ENCODE results near the gene HPSE2. TPM values are rescaled to one million over a fixed set of nuclear protein-coding genes. Genes with fewer than 3 reads are reported as not detected.

Gene HPSE2
- total RNA-seq, 1 experiment from 2014 or later: 0.05 TPM

DNA sequence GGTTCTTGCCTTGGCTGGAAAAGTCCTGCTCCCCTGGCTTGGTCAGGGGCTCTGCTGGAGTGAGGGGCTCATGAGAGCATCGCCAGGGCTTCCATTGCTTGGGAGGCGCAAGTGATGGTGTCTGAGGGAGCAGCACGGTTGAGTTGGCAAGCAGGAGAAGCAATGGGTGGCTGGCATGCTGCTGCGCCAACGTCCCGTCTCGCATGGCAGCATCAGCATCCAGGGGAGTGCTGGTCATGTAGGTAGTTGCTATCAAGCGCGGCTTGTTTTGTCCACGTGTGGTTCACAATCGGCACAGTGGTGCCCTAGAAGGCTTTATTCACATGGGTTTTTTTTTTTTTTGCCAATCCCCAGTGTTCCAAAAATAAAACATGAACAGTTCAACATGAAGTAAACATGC, 824.5 kb downstream of the HPSE2 start:
- H3K9me2 ChIP-seq (ENCODE audit: insufficient read depth): no peaks in the 10 kb centered on the region
- BruUV-seq (replicated peaks): no TSS peak
- no peaks in the 10 kb centered on the region for H4K20me1 ChIP-seq (ENCODE audit: insufficient read depth)
- ATAC-seq (no peak), DNase-seq (ENCODE audit: low read depth, low spot score) (no peak)
- no peak overlapping the region for H3K27ac ChIP-seq (ENCODE audit: low read depth, low read length)
- TF ChIP-seq FOSL1 (IDR thresholded peaks at IDR 0.05; ENCODE audit: low read depth): no peak
- no peak for TF ChIP-seq ZNF274 (IDR thresholded peaks at IDR 0.05; ENCODE audit: low read depth, low read length)
- 0 out of 2 replicates have a peak, but pooled peaks cover 7% of the 10 kb centered on the region for H3K79me2 ChIP-seq (ENCODE audit: insufficient read depth, low read length)
- no peak overlapping the region for H3K4me2 ChIP-seq (ENCODE audit: low read length)
- no peak overlapping the region for H3K4me3 ChIP-seq (replicated peaks in 1 of 2; ENCODE audit: low read depth in 1 of 2, low read length in 2 of 2)
- intact Hi-C loops (cut with micrococcal nuclease): loop anchor here (10.0 kb wide), 1 partner anchor 146 kb away; the partner anchor contains the start of gene LOXL4
- RAD21 ChIA-PET (ENCODE audit: low non-redundant PET in 1 of 2, low total read pairs in 2 of 2, uncharacterized antibody in 2 of 2, unreplicated experiment in 2 of 2): no interaction called here
- H3K9ac ChIP-seq (ENCODE audit: low read length): no peak overlapping the region
- CTCF ChIA-PET: no interaction called here
- no peaks in the 10 kb centered on the region for H3K27me3 ChIP-seq (ENCODE audit: insufficient read depth, low read length)
- H3K9me3 ChIP-seq (ENCODE audit: control insufficient read depth in 1 of 2, insufficient read depth in 1 of 2, low read depth in 1 of 2, low read length in 2 of 2): no peaks in the 10 kb centered on the region
- H3K36me3 ChIP-seq (ENCODE audit: control insufficient read depth in 1 of 2, insufficient read depth in 2 of 2, low read length in 2 of 2): no peaks in the 10 kb centered on the region
- no peak overlapping the region for H2AFZ ChIP-seq (ENCODE audit: low read depth, low read length, poor library complexity, severe bottlenecking)
- peaks cover 13 to 22% of the 10 kb centered on the region in 2 experiments for H3K4me1 ChIP-seq (ENCODE audit: control insufficient read depth in 1 of 2, insufficient read depth in 2 of 2, low read length in 2 of 2)
- POLR2A ChIA-PET: interaction anchor here (1.8 kb wide), 1 partner anchor 13 kb away, joined by 3 read pairs; no protein-coding TSS in a partner anchor

DNA sequence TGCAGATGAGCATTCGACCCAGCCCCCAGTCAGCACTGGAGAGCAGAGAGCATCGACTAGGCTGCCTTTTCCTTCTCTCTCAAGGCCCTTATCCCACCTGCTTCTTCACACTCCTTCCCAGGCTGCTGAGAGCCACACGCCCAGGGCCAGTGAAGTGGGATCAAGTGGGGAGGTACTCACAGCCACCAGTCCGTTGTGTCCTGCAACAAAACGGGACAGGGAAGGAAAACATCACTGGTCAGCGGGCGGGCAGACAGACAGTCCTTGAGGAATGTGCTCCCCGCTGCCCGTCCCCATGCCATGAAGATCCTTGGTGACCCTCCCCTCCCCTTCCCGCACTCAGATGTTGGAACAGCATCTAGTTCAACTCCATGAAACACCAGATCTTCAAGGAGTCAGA, 824.9 kb downstream of the HPSE2 start:
- BruUV-seq (replicated peaks): no TSS peak
- Histone ChIP-seq H3K79me2 (ENCODE audit: insufficient read depth, low read length) (0 out of 2 replicates have a peak, but pooled peaks cover 7% of the 10 kb centered on the region), H3K27me3 (ENCODE audit: insufficient read depth, low read length) (no peaks in the 10 kb centered on the region), H3K9me2 (ENCODE audit: insufficient read depth) (no peaks in the 10 kb centered on the region), H2AFZ (ENCODE audit: low read depth, low read length, poor library complexity, severe bottlenecking) (no peak overlapping the region), H3K9me3 (ENCODE audit: control insufficient read depth in 1 of 2, insufficient read depth in 1 of 2, low read depth in 1 of 2, low read length in 2 of 2) (no peaks in the 10 kb centered on the region), H3K4me1 (ENCODE audit: control insufficient read depth in 1 of 2, insufficient read depth in 2 of 2, low read length in 2 of 2) (peaks cover 11 to 19% of the 10 kb centered on the region in 2 experiments), H3K4me2 (ENCODE audit: low read length) (no peak overlapping the region), H3K36me3 (ENCODE audit: control insufficient read depth in 1 of 2, insufficient read depth in 2 of 2, low read length in 2 of 2) (no peaks in the 10 kb centered on the region), H3K9ac (ENCODE audit: low read length) (no peak overlapping the region), H4K20me1 (ENCODE audit: insufficient read depth) (no peaks in the 10 kb centered on the region), H3K27ac (ENCODE audit: low read depth, low read length) (no peak overlapping the region), H3K4me3 (replicated peaks in 1 of 2; ENCODE audit: low read depth in 1 of 2, low read length in 2 of 2) (no peak overlapping the region)
- TF ChIP-seq SRF (IDR thresholded peaks at IDR 0.05; ENCODE audit: low read depth) (no peak), JUND (IDR thresholded peaks at IDR 0.05) (no peak)
- ChIA-PET POLR2A (interaction anchor here (1.8 kb wide), 1 partner anchor 12 kb away, joined by 3 read pairs; no protein-coding TSS in a partner anchor), RAD21 (ENCODE audit: low non-redundant PET in 1 of 2, low total read pairs in 2 of 2, uncharacterized antibody in 2 of 2, unreplicated experiment in 2 of 2) (no interaction called here), CTCF (no interaction called here)
- intact Hi-C loops (cut with micrococcal nuclease): loop anchor here (10.0 kb wide), 1 partner anchor 146 kb away; the partner anchor contains the start of gene LOXL4
- no peak for DNase-seq (ENCODE audit: low read depth, low spot score)
- no peak for ATAC-seq

All from HCT116 (cell line).